K562 (cell line): Measurements from ENCODE around the gene UPF1. TPM values are rescaled to one million over a fixed set of nuclear protein-coding genes. Genes with fewer than 3 reads are reported as not detected.

Source experiments
- ATAC-seq: fragments of 200-7000 bp; cut with Tn5 transposase; 3 replicates; pipeline ENCODE4 v1.9.1; 2020; ENCODE audit warnings: moderate library complexity
- BruUV-seq: library from RNA; stranded (reverse); fragments of 400-500 nt; replicated peaks from 2 replicates; lab custom pipeline; 2021; lab: Mats Ljungman, UMichigan
- CTCF ChIA-PET: fragments of 300-600 bp; formaldehyde crosslinking; extraction: SDS; loops from one replicate; lab custom pipeline; 2021; ENCODE audit warnings: low intra/inter-chr PET ratio; lab: Yijun Ruan, JAX
- POLR2A ChIA-PET: fragments of 300-600, 350-650 bp; sonication (Branson Sonifier 250); formaldehyde crosslinking; extraction: SDS; loops from one replicate; lab custom pipeline; 2021; ENCODE audit warnings: antibody characterized with exemption, inconsistent platforms; lab: Yijun Ruan, JAX
- DNase-seq, 4 experiments: peaks; one replicate each; pipeline versions ENCODE4 v3.0.0 to v3.0.0-alpha.2; 2011 to 2018; ENCODE audit warnings: low spot score in 3 of 4, mixed read lengths in 3 of 4; ENCODE audit errors: extremely low read depth in 1 of 4
- FAIRE-seq: peaks from 2 replicates; lab custom pipeline; 2011; peaks lifted over from hg19 to GRCh38; lab: Jason Lieb, UNC
- H2AFZ ChIP-seq: 2 replicates; pipeline ENCODE4 v1.6.0; 2011; ENCODE audit warnings: low read depth, low read length, control low read depth, inconsistent platforms
- H3K27ac ChIP-seq: fragments of 200-600 bp; 3 replicates; pipeline ENCODE4 v1.8.0; 2011; ENCODE audit warnings: low read depth, mild to moderate bottlenecking, control low read depth, inconsistent platforms, low read length, moderate library complexity, mixed read lengths; ENCODE audit errors: extremely low read depth
- H3K27me3 ChIP-seq, 2 experiments: fragments of 300-600 bp in 1 of 2; 2 replicates in 1 of 2; 3 replicates in 1 of 2; pipeline versions ENCODE4 v1.6.0 to v1.8.0; 2011; ENCODE audit warnings: inconsistent platforms in 2 of 2, low read length in 2 of 2, mild to moderate bottlenecking in 1 of 2, mixed read lengths in 1 of 2, moderate library complexity in 1 of 2; ENCODE audit not compliant: control insufficient read depth in 2 of 2, insufficient read depth in 2 of 2
- H3K36me3 ChIP-seq: fragments of 300-600 bp; 3 replicates; pipeline ENCODE4 v1.8.0; 2011; ENCODE audit warnings: mild to moderate bottlenecking, low read length, inconsistent platforms; ENCODE audit not compliant: control insufficient read depth, insufficient read depth
- H3K4me1 ChIP-seq, 2 experiments: fragments of 200-600 bp in 1 of 2; replicated peaks in 1 of 2; 2 replicates in 1 of 2; 3 replicates in 1 of 2; pipeline versions ENCODE4 v1.5.1 to v1.8.0; 2011; ENCODE audit warnings: inconsistent platforms in 2 of 2, low read length in 2 of 2, mild to moderate bottlenecking in 1 of 2, mixed read lengths in 1 of 2, moderate library complexity in 1 of 2; ENCODE audit not compliant: control insufficient read depth in 2 of 2, insufficient read depth in 2 of 2
- H3K4me2 ChIP-seq: 2 replicates; pipeline ENCODE4 v1.6.1; 2011; ENCODE audit warnings: low read length, control low read depth, inconsistent platforms, mixed read lengths; ENCODE audit not compliant: insufficient read depth
- H3K4me3 ChIP-seq: fragments of 200-600 bp; sonication (generic), shearing (Covaris generic); 2 replicates; pipeline ENCODE4 v1.5.1; 2016; ENCODE audit warnings: control low read depth, inconsistent platforms
- H3K79me2 ChIP-seq: fragments of 200-600 bp; 3 replicates; pipeline ENCODE4 v1.8.0; 2011; ENCODE audit warnings: low read length, inconsistent platforms; ENCODE audit not compliant: control insufficient read depth, insufficient read depth
- H3K9ac ChIP-seq, 2 experiments: 2 replicates each; pipeline versions ENCODE4 v1.6.0 to v1.6.1; 2011; ENCODE audit warnings: low read depth in 2 of 2, low read length in 2 of 2, control low read depth in 1 of 2, inconsistent platforms in 1 of 2, mild to moderate bottlenecking in 1 of 2, mixed read lengths in 1 of 2; ENCODE audit not compliant: insufficient read depth in 1 of 2
- H3K9me1 ChIP-seq: one replicate; pipeline ENCODE4 v1.6.0; 2011; ENCODE audit warnings: inconsistent platforms, mild to moderate bottlenecking, low read length, moderate library complexity; ENCODE audit not compliant: control insufficient read depth, insufficient read depth
- H3K9me3 ChIP-seq: replicated peaks from 2 replicates; pipeline ENCODE4 v1.5.1; 2011; ENCODE audit warnings: low read depth, low read length, inconsistent platforms; ENCODE audit not compliant: control insufficient read depth, insufficient read depth
- H4K20me1 ChIP-seq: replicated peaks from 2 replicates; pipeline ENCODE4 v1.6.1; 2011; ENCODE audit warnings: low read length, inconsistent platforms, mixed read lengths; ENCODE audit not compliant: control insufficient read depth, insufficient read depth
- CHD1 ChIP-seq: fragments of 200-600 bp; sonication (generic); IDR thresholded peaks from one replicate; pipeline ENCODE4 v1.6.1; 2012; ENCODE audit warnings: mild to moderate bottlenecking, moderate library complexity, low read length, inconsistent platforms
- E2F6 ChIP-seq, 2 experiments: IDR thresholded peaks; 2 replicates each; pipeline ENCODE4 v1.6.1; 2011; ENCODE audit warnings: borderline replicate concordance in 1 of 2, control low read depth in 1 of 2, low read depth in 1 of 2, low read length in 1 of 2, mild to moderate bottlenecking in 1 of 2, mixed read lengths in 1 of 2, moderate library complexity in 1 of 2; ENCODE audit not compliant: insufficient read depth in 1 of 2, insufficient read length in 1 of 2, poor library complexity in 1 of 2, severe bottlenecking in 1 of 2; ENCODE audit errors: extremely low read depth in 1 of 2
- EZH2 ChIP-seq: IDR thresholded peaks from 2 replicates; pipeline ENCODE4 v1.6.1; 2012; ENCODE audit warnings: low read depth, mild to moderate bottlenecking, inconsistent platforms, low read length, borderline replicate concordance
- MCM7 ChIP-seq, 2 experiments: fragments of 450-650 bp; IDR thresholded peaks; 2 replicates each; pipeline ENCODE4 v1.6.1; 2016 to 2018
- SAFB ChIP-seq: fragments of 200-400 bp; formaldehyde crosslinking; IDR thresholded peaks from 2 replicates; pipeline ENCODE4 v1.6.1; 2017; ENCODE audit warnings: low read depth, low read length, borderline replicate concordance
- SIN3A ChIP-seq, 2 experiments: fragments of 150-350 bp in 1 of 2; IDR thresholded peaks; 2 replicates each; pipeline ENCODE4 v1.6.1; 2011 to 2016; ENCODE audit warnings: borderline replicate concordance in 2 of 2, low read depth in 2 of 2, low read length in 2 of 2, mild to moderate bottlenecking in 2 of 2, moderate library complexity in 2 of 2; ENCODE audit not compliant: control insufficient read depth in 1 of 2
- YY1 ChIP-seq, 3 experiments: IDR thresholded peaks; 2 replicates each; pipeline ENCODE4 v1.6.1; 2011; ENCODE audit warnings: low read length in 2 of 3, mild to moderate bottlenecking in 2 of 3, moderate library complexity in 2 of 3, borderline replicate concordance in 1 of 3, control low read depth in 1 of 3, low read depth in 1 of 3; ENCODE audit not compliant: insufficient read depth in 3 of 3, insufficient replicate concordance in 2 of 3, control insufficient read depth in 1 of 3, insufficient read length in 1 of 3; ENCODE audit errors: extremely low read depth in 1 of 3
- ZBTB33 ChIP-seq: sonication (generic); formaldehyde crosslinking; IDR thresholded peaks from 2 replicates; pipeline ENCODE4 v1.8.1; 2023; ENCODE audit warnings: mild to moderate bottlenecking, missing genetic modification reagents
- ZBTB7A ChIP-seq: IDR thresholded peaks from 2 replicates; pipeline ENCODE4 v1.6.1; 2011; ENCODE audit warnings: low read depth, mild to moderate bottlenecking, low read length, moderate library complexity, borderline replicate concordance; ENCODE audit not compliant: control insufficient read depth
- WGBS: fragments of 100-300 bp; shearing (Covaris generic); methylation state at CpG from one replicate; pipeline ENCODE4 v1.1.6; 2016; ENCODE audit warnings: low coverage, mixed read lengths; ENCODE audit not compliant: insufficient coverage; ENCODE audit errors: missing lambda C conversion rate; 5-methylcytosine and 5-hydroxymethylcytosine counted together
- in situ Hi-C: fragments of 300-500 bp; cut with MboI; formaldehyde crosslinking; loops from 4 replicates; pipeline ENCODE4 v1.15.0; 2018; ENCODE audit warnings: inconsistent platforms, mixed read lengths
- intact Hi-C: fragments of 100-400 bp; cut with micrococcal nuclease; formaldehyde crosslinking; loops from 2 replicates; pipeline ENCODE4 v1.14.2; 2022
- polyA plus RNA-seq, 8 experiments: library from polyadenylated mRNA; depleted of rRNA in 4 of 8; stranded (reverse) in 5 of 8; unstranded in 3 of 8; fragments of >200 nt; fragmentation: Nextera tagmentation in 2 of 8; fragmentation: Illumina TruSeq in 1 of 8; extraction: Ambion mirVana in 2 of 8; extraction: Trizol in 1 of 8; gene quantifications; 2 replicates each; pipeline versions ENCODE4 v1.2.1 to v1.2.3, GENCODE V29; 2011 to 2014; ENCODE audit warnings: inconsistent platforms in 1 of 8, missing spikeins in 1 of 8
- total RNA-seq, 7 experiments: library from RNA; depleted of rRNA in 6 of 7; stranded (reverse); fragments of >200 nt in 6 of 7; fragmentation: Illumina TruSeq in 2 of 7; extraction: Trizol in 2 of 7; gene quantifications; 2 replicates each; pipeline versions ENCODE4 v1.2.1 to v1.2.3, GENCODE V29; 2011 to 2021; ENCODE audit warnings: low replicate concordance in 1 of 7

Gene UPF1
- total and polyA plus RNA-seq, 9 of the 15 experiments (the other 6 are each of a cell fraction or from before 2014, with no cell fraction given) = 0.34 to 103 (median 27.9) TPM

- no peaks in the 10 kb centered on the region for H3K9me1 ChIP-seq
- ChIA-PET CTCF (no interaction called here), POLR2A (interaction anchor here (0.6 kb wide), 1 partner anchor 508 kb away, joined by 4 read pairs; no protein-coding TSS in a partner anchor)
- H3K4me3 ChIP-seq = no peak overlapping the region
- FAIRE-seq = no peak
- ATAC-seq = no peak
- in situ Hi-C loops = no loop called here
- no peaks in the 10 kb centered on the region for H3K9me3 ChIP-seq
- H3K27ac ChIP-seq = no peak overlapping the region
- BruUV-seq = no TSS peak
- no peak overlapping the region for H3K4me2 ChIP-seq
- peaks cover 17 to 51% of the 10 kb centered on the region in 2 experiments; a peak in 4 of 5 replicates for H3K27me3 ChIP-seq
- peaks cover 8 to 69% of the 10 kb centered on the region in 2 experiments; a peak in 3 of 5 replicates for H3K4me1 ChIP-seq
- no peaks in the 10 kb centered on the region for H3K36me3 ChIP-seq
- DNase-seq = no peak
- peaks cover 14% of the 10 kb centered on the region for H4K20me1 ChIP-seq
- no peak overlapping the region for H2AFZ ChIP-seq
- intact Hi-C loops = no loop called here
- no peaks in the 10 kb centered on the region for H3K79me2 ChIP-seq
- TF ChIP-seq MCM7 (IDR thresholded peaks at IDR 0.05) (no peak), ZBTB33 (peak; percentile 49; the same call in 1 of the 2 replicates), ZBTB7A (peak; percentile 20; the same call in 1 of the 2 replicates), EZH2 (0 out of 2 replicates have a peak, but pooled peaks have one; percentile 60), E2F6 (IDR thresholded peaks at IDR 0.05; ENCODE audit: borderline replicate concordance in 1 of 2, extremely low read depth in 1 of 2, insufficient read depth in 1 of 2, insufficient read length in 1 of 2, low read depth in 1 of 2, low read length in 1 of 2, poor library complexity in 1 of 2, severe bottlenecking in 1 of 2) (peak in 1 of 2 experiments; percentile 15), YY1 (IDR thresholded peaks at IDR 0.05; ENCODE audit: borderline replicate concordance in 1 of 3, control insufficient read depth in 1 of 3, extremely low read depth in 1 of 3, insufficient read depth in 3 of 3, insufficient read length in 1 of 3, insufficient replicate concordance in 2 of 3, low read depth in 1 of 3, low read length in 2 of 3) (peak in 1 of 3 experiments; percentile 11), CHD1 (no peak), SIN3A (IDR thresholded peaks at IDR 0.05; ENCODE audit: borderline replicate concordance in 2 of 2, control insufficient read depth in 1 of 2, low read depth in 2 of 2, low read length in 2 of 2) (no peak), SAFB (peak; percentile 85; the same call in 1 of the 2 replicates)
- peak overlapping the region in 1 of 2 experiments; percentile 1; a peak in 1 of 4 replicates for H3K9ac ChIP-seq
- 18% methylated on average over 56 of the region's 68 CpGs for WGBS
These were observed 43.0 kb upstream of the UPF1 start for GRCh38 chr19:18788529-18789421.
